Neural cell (in vitro differentiated cells): ENCODE data around the gene PRKCA.

ENCODE experiments used
- EP300 ChIP-seq: fragments of 450-650 bp; conservative IDR thresholded peaks from 2 replicates; pipeline ENCODE4 v1.6.1; 2014; ENCODE audit warnings: antibody characterized with exemption, mild to moderate bottlenecking, moderate library complexity; ENCODE audit not compliant: poor library complexity, severe bottlenecking
- EZH2 ChIP-seq: fragments of 200-600, 300-800 bp; shearing (Covaris generic), sonication (generic); IDR thresholded peaks from 2 replicates; pipeline ENCODE4 v1.6.1; 2014; ENCODE audit warnings: antibody characterized with exemption, low read length, borderline replicate concordance, mild to moderate bottlenecking; ENCODE audit not compliant: insufficient read depth, poor library complexity, severe bottlenecking
- TF ChIP-seq, protein P1 (sequence below): fragments of 450-650 bp; IDR thresholded peaks from 2 replicates; pipeline ENCODE4 v1.5.1; 2014; ENCODE audit warnings: antibody characterized with exemption, mild to moderate bottlenecking, moderate library complexity; ENCODE audit not compliant: poor library complexity, severe bottlenecking

DNA sequence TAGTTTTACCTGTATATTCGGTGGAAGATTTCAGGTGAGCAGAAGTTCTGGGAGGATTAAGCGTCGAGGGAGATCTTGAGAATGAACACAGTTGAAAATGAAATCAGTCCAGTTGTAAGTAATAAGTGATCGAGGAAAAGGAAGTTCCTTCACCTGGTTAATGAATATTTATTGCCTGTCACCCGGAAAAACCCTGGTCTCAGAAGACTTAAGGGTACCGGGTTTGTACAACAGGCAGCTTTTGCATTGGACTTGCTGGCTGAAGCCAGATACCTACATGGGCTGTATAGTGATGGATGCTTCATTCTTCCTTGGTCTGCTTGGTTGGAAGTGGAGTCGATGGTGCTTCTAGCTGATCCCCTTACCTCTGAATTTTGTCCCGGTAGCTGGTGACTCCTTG lies 72.7 kb downstream of the PRKCA start:
- TF ChIP-seq, protein P1, sequence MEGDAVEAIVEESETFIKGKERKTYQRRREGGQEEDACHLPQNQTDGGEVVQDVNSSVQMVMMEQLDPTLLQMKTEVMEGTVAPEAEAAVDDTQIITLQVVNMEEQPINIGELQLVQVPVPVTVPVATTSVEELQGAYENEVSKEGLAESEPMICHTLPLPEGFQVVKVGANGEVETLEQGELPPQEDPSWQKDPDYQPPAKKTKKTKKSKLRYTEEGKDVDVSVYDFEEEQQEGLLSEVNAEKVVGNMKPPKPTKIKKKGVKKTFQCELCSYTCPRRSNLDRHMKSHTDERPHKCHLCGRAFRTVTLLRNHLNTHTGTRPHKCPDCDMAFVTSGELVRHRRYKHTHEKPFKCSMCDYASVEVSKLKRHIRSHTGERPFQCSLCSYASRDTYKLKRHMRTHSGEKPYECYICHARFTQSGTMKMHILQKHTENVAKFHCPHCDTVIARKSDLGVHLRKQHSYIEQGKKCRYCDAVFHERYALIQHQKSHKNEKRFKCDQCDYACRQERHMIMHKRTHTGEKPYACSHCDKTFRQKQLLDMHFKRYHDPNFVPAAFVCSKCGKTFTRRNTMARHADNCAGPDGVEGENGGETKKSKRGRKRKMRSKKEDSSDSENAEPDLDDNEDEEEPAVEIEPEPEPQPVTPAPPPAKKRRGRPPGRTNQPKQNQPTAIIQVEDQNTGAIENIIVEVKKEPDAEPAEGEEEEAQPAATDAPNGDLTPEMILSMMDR, result no peak
- TF ChIP-seq EZH2 (no peak), EP300 (no peak)
